Stimulated activated CD8-positive, alpha-beta memory T cell treated with anti-CD3 and anti-CD28 coated beads, Interleukin-12 subunit alpha, Interleukin-12 subunit beta, amount 100 ng/mL, for 24 hours (primary cell): Measurements from ENCODE around the gene LRRC8B.
"Not testable (repeated sequence)": the region's sequence is repeated elsewhere in the genome, so short reads cannot be mapped to it uniquely, and the experiment has no call there.

ENCODE experiments used
- DNase-seq: peaks from one replicate; pipeline ENCODE4 v3.0.0-alpha.2; 2020; ENCODE audit errors: extremely low read depth

LRRC8B gene

DNA sequence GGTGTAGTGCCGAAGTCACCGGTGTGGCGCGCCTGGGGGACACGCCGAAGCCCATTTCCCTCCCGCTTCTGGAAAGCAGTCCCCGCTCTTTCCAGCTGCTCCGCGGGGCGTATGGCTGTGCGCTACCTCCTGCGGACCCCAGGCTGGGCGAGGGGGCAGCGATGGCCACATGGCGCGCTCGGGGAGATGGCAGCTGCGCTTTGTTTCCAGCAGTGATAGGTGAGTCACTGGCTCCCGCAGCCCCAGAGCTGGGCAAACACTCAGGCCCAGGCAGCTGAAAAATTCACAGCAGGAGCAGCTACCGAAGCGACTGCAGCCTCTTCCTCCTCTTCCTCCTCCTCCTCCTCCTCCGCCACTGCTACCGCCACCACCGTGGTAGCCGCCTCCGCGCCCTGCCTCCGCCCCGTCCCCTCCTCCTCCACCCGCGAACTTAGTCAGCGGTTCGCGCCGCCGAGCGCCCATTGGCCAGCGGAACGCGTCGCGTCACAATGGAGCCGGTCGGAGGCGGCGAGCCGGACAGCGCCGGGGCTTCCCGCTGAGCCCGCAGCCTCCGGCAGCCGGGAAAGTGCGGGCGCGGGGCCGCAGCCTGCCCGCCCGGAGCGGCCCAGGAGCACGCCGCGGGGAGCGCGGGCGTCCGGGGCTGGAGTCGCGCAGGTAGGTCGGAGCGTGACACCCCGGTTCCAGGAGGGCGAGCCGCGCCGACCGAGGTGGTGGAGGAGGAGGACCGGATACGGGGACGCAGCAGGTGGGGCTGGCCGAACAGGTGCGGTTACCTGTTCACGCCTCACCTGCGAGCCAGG, at the start of gene LRRC8B:
Gene LRRC8B, plus strand, starts transcription at position 461 of the 800 bp plus-strand sequence. CDS start 57,822 bp downstream, outside the sequence.
- DNase-seq, result peak; percentile 76

GRCh38 chr1:89475269-89475668, 49.4 kb upstream of the LRRC8B start:
- no peak for DNase-seq

- no peak for DNase-seq
These were observed 48.6 kb upstream of the LRRC8B start for GRCh38 chr1:89476072-89476471.

- peak; percentile 42 for DNase-seq
These were observed 41.4 kb upstream of the LRRC8B start for GRCh38 chr1:89483010-89483756.

GRCh38 chr1:89483757-89484077, 40.9 kb upstream of the LRRC8B start:
- no peak for DNase-seq

DNA sequence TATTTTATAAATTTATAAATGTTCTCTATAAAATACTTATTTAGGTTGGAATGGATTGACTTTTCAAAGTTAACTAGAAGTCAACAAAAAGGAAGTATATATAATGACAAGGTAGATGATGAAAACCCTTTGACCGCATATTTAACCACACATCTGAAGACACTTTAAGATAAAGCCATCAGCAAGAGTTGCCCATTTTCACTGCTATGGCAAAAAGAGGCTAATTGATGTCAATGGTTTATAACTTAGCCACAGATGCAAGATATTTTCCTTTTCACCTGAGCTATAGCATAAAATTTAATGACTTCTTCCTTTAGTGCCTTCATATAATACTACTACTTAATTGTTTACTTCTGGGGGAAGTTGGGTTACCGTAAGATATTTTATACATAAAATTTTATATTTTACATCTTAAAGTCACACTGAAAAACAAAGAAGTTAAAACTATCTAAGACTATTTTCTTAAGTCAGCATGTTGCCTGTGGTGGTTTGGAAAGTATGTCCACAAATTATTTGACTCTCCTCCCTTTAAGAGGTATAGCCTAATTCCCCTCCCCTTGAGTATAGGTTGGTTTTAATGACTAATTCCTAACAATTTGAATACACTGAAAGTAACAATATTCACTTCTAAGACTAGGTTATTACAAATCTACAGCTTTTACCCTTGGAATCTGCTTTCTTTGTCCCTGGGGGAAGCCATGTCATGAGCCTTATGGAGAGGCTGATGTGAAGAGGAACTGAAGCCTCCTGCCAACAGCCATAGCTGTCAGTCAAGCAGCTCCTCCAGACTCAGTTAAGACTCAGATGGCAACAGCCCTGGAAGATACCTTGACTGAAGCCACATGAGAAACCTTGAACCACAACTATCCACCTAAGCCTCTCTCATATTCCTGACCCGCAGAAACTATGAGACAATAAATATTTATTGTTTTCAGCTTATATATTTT, 40.3 kb upstream of the LRRC8B start:
- DNase-seq, result no peak

GRCh38 chr1:89487972-89488371, 36.7 kb upstream of the LRRC8B start:
- no peak for DNase-seq

DNA sequence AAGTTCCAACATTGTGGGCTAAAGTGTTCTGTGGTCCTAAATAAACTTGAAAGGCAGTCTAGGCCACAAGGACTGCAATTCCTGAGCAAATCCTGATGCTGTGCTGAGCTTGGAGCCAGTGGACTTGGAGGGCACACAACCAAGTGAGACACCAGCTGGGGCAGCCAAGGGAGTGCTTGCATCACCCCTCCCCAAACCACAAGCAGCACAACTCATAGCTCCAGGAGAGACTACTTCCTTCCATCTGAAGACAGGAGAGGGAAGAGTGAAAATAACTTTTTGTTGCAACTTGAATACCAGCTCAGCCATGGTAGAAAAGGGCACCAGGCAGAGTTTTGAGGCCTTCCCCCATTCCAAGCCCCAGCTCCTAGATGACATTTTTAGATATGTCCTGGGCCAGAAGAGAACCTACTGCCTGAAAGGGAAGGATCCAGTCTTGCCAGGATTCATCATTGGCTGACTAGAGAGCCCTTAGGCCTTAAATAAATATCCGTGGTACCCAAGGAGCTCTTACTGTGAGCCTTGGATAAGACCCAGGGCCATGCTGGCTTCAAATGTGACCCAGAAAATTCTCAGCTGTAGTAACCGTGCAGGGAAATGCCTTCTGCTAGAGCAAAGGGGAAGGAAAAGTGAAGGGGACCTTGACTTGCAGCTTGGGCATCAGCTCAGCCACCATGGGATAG, 35.4 kb upstream of the LRRC8B start:
- no peak for DNase-seq

DNA sequence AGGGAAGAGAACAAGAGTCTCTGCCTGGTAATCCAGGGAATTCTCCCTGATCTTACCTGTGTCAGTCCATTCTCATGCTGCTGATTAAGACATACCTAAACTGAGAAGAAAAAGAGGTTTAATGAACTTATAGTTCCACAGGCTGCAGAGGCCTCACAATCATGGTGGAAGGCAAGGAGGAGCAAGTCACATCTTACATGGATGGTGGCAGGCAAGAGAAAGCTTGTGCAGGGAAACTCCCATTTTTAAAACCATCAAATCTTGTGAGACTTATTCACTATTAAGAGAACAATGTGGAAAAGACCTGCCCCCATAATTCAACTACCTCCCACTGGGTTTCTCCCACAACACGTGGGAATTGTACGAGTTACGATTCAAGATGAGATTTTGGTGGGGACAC, 34.2 kb upstream of the LRRC8B start:
- no peak for DNase-seq

GRCh38 chr1:89499320-89499719, 25.3 kb upstream of the LRRC8B start:
- no peak for DNase-seq

GRCh38 chr1:89502042-89502441, 22.6 kb upstream of the LRRC8B start:
- no peak for DNase-seq

DNA sequence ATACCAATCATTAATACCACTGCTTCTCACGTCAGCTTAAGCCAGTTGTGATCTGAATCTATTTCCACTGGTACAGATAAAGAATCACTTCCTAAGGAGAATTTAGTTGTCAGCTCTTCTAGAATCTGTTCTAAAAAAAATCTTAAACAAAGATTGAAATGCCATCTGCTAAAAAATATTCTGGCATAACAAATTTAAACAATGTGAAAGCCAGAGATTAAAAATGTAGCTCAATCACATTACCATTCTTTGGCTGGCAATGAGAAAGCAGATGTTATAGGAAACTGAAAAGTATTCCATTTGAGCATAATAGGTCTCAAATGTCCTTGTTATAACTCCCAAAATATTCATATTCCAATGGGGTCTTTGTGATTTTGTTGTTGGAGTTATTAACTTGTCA, 21.7 kb upstream of the LRRC8B start:
- no peak for DNase-seq

- no peak for DNase-seq
These were observed 20.9 kb upstream of the LRRC8B start for GRCh38 chr1:89503690-89504089.

DNA sequence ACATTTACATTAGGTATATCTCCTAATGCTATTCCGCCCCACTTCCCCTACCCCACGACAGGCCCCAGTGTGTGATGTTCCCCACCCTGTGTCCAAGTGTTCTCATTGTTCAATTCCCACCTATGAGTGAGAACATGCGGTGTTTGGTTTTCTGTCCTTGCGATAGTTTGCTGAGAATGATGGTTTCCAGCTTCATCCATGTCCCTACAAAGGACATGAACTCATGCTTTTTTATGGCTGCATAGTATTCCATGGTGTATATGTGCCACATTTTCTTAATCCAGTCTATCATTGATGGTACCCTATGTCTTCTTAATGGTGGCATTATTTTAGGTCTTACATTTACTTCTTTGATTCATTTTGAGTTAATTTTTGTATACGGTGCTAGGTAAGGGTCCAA, 14.6 kb upstream of the LRRC8B start:
- not testable (repeated sequence) for DNase-seq

DNA sequence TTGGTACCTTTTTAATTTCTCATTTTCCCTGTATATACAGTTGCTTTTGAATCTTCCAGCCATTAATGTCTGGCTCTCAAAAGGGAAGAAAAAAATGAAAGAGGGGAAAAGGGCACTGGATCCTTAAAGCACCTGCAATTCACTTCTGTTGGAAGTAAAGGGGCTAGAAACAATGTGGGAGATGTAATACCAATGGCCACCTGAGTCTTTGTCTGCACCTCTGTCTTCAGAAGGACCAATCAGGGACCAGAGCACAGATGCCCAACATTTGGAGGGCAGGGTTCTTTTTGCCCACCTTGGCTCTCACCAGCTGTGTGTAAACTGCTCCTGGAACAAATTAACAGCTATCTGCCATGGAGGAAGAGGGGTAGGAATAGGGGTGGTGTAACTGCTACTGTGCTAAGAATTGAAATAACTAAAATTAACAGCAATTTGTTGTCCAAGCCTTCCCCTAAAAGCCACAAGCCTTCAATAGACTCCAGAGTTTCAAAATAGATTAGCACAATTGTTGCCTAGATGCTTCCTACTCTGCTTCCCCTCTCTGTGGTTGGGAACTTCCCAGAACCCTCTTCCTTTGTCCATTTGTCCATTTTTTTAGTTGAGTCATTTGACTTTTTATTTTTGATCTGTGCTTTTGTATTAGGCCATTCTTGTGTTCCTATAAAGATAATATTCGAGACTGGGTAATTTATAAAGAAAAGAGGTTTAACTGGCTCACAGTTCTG, 11.5 kb upstream of the LRRC8B start:
- DNase-seq, result no peak

DNA sequence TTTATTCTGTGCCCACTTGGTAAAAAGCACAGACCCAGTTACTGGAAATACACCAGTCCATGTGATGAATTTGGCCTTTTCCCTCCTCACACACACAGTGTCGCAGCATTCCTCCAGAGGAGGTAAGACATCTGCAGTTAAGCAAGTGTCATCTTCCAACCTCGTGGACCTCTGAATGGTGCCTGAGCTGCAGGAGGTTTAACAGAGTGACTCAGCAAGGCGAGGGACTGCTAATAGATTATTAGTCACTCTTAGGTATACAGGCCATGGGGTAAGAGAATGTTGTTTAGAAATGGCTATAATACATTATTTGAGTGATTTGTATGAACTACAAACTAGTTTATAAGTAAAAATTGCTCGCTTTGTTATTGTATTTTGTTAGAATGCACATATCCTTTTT, 8.6 kb upstream of the LRRC8B start:
- no peak for DNase-seq

DNA sequence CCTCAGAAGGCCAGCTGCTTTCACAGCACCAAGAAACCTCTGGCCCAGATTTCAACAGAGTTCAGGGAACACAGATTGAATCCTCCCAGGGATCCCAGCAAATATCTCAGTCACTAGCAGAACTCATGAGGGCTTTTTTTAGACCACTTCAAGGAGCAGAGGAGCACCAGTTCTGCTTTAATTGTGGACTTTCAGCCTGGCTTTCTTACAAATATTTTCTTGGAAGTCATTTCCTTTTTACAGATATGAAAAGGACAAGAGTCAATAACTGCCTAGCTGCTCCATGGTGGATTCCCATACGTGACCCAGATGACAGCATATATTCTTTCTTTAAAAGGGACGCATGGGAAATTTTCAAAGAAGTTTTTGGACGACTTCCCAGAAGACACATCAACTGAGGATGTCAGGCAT, 6.4 kb upstream of the LRRC8B start:
- no peak for DNase-seq

DNA sequence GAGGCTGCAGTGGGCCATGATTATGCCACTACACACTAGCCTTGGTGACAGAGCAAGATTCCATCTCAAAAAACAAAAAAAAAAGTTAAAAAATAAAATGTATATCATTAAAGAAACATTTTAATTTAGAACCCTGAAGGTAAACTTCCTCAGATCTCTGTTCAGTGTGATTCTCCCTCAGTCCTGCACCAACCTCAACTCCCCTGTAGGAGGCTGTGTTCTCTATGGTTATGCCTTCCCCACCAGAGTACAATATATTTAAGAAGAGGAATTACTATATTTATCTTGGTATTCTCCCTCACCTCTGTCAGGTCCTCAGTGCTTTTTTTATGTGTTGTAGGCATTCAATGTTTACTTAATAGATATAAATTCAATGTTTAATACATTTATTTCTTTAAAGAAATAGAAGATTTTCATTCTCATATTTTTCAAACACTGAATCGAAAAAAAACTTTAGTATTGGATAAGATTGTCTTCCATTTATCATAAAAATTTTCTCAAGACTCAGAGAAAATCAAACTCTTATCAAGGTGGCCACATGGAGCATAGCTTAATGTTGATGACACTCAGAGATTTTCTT, 4.8 kb upstream of the LRRC8B start:
- DNase-seq, result no peak

DNA sequence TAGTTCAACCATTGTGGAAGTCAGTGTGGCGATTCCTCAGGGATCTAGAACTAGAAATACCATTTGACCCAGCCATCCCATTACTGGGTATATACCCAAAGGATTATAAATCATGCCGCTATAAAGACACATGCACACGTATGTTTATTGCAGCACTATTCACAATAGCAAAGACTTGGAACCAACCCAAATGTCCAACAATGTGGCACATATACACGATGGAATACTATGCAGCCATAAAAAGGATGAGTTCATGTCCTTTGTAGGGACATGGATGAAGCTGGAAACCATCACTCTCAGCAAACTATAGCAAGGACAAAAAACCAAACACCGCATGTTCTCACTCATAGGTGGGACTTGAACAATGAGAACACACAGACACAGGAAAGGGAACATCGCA, 2.7 kb upstream of the LRRC8B start:
- not testable (repeated sequence) for DNase-seq

GRCh38 chr1:89523572-89524368, 859 bp upstream of the LRRC8B start:
- peak; percentile 17 for DNase-seq
